GM21423 (cell line): ENCODE measurements around the gene SLC35B3.
"Not testable (repeated sequence)": the region's sequence is repeated elsewhere in the genome, so short reads cannot be mapped to it uniquely, and the experiment has no call there.

Experiments
- ATAC-seq: cut with Tn5 transposase; IDR thresholded peaks from one replicate; pipeline ENCODE4 v1.9.1; 2021; ENCODE audit warnings: mild to moderate bottlenecking, moderate library complexity; ENCODE audit not compliant: unreplicated experiment

The SLC35B3 gene

DNA sequence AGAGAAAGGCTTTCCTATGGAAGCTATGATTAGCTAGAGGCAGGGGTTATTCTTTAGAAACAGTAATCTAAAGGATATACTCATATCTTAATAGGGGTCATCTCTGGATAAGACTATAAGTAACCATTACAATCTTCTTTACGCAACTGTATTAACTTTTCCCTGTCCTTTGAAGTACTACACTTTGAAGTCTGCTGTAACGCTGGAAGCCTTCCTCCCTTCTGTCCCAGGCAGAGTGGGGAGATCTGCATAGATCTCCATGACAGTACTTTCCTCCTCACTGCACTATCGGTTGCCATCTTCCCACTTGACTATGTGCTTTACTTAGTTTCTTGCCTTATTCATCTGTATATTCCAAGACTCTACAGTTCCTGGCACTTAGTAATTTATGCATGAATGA is 20.1 kb downstream of the SLC35B3 start:
- no peak for ATAC-seq

DNA sequence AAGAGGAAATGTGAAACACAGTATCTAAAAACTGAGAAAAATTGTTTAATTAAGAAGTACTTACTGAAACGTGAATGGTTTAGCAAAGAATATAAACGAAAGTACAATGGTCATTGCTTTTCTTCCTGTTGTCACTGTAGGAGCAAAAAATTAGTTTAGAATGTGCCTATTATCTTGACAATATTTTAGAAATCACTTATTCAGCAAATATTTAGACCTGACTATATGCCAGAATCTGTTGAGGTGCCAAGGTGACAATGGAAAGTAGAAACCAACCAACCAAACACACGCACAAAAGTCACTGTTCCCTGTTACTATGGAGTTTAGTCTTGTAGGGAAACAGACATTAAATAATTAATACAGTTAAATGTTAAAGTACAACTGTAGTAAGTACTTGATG is 20.5 kb downstream of the SLC35B3 start:
- ATAC-seq, result no peak

DNA sequence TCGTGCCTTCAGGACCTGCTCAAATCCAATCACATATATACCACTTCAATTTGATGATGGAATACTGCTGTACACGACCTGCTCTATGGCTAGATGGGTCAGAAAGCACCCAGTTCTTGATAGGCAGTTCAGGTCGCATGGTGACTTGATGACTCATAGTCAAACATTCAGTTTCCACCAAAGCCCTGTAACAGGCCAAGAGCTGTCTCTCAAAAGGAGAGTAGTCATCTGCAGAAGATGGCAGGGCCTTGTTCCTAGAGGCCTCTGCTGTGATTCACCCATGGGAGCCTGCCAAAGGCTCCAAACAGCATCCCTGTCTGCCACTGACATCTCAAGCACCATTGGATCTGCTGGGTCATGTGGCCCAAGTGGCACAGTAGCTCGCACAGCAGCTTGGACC is 29.4 kb downstream of the SLC35B3 start:
- ATAC-seq, result not testable (repeated sequence)

DNA sequence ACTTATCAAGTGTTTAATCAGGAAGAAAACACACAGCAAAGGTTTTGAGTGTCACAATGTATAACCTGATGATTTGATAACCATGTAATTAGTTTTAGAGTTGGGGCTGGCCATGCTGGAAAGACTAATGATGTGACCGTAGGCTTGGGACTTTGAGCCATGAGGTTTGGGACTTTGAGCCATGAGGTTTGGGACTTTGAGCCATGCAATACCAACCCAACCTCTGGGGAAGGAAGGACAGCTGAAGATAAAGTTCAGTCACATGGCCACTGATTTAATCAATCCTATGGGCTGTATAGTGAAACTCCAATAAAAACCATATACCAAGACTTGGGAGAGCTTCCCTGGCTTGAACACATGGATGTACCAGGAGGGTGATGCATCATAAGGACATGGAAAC is 32.8 kb downstream of the SLC35B3 start:
- ATAC-seq, result no peak

DNA sequence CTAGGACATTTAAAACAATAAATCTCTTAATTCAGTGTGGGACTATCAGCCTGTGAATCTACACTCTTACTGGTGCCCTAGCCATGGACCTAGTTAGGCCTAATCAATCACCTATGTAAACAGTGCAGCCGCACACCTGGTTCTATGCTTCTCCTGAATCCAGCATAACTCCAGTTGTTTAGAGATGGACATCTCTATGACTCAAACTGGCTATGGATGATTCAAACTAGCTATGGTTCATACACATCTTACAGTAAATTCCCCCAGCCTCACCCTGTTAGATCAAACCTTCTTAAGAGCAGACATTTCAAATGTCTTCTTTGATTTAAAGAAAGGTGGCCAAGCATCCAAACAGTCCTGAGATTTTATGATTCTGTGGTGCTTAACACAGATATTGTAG is 34.7 kb downstream of the SLC35B3 start:
- no peak for ATAC-seq

DNA sequence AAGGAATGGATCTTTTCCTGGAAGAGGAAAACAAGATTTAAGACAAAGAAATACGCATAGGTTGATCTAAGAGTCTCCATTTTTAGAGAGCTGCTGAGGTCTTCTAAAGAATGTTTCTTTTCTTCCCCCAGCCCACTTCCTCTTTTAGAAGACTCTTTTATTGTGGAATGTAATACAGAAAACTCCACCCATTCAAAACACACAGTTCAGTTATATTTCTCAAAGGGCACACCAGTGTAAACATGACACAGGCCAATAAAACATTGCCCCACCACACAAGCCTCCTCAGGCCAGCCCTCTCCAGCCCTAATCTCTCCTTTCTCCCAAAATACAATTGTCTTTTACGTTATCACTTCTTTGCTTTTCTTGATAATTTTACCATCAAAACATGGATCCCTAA is 42.8 kb downstream of the SLC35B3 start:
- no peak for ATAC-seq

DNA sequence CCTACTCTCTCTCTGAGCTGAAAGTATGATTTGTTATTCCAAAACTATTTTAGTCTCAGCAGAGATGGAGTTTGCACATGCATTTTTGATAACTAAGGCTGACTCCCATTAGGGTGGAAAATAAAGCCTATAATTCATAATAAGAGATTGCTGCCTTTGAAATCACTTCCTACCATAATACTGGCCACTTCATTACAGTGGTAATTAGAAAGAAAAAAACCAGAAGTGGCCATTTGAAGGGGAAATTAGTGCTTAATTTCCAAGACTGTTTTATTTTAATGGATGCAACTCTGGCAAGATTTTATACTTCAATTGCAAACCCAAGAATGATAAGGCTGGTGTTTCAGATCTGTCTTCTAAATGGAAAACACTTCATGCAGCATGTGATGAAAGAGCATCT is 43.4 kb downstream of the SLC35B3 start:
- no peak for ATAC-seq

DNA sequence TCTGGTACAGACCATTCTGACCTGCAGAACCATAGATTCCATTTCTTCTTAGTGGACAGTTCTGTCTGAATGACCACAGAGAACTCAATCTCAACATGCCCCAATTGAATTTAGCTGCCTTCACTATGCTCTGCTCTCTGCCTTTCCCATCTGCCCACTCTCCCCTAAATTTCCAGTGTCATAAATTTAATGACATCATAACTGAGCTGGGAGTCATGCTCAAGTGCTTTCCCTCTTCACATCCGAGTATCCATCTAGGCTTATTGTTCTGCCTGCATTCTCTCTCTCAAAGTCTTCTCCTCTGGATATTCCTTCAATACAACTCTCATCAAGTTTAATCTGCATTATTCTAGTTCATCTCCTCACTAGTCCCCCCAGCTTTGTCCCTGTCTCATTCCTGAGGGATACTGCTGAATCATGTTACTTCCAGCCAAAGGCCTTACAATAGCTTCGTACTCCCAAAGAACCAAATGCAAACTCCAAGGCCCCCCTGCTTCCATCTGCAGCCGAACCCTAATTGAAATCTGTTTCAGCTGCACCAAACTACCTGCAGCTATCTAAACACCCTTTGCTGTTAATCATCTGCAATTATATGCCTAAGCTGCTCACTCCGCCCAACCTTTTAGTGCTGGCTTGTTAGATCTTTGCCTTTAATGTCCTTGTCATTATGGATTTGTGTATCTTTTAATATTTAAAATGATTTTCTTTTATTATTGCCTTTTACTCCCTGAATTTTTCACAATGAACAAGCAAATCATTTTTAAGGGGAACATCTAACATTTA is 46.1 kb downstream of the SLC35B3 start:
- no peak for ATAC-seq

DNA sequence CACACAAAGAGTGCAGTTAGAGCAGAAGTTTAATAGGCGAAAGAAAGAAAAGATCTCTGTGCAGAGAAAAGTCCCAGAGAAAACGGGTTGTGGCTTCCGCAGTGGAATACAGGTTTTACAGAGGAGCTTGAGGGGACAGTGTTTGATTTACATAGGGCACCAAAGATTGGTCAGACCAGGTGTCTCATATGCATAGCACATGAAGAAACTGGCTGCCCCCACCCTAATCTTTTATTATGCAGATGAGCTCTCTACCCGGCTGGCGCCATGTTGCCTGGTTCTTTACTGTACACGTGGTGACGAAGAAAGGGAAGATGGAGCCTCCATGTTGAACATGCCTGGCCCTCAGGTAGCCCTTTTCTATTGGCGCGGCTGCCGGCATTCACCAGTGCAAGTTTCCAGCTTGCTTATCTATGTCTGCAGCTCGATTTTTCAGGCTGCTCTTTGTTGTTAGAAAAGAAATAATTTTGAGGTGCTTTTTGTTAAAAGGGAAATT is 47.4 kb downstream of the SLC35B3 start:
- no peak for ATAC-seq

DNA sequence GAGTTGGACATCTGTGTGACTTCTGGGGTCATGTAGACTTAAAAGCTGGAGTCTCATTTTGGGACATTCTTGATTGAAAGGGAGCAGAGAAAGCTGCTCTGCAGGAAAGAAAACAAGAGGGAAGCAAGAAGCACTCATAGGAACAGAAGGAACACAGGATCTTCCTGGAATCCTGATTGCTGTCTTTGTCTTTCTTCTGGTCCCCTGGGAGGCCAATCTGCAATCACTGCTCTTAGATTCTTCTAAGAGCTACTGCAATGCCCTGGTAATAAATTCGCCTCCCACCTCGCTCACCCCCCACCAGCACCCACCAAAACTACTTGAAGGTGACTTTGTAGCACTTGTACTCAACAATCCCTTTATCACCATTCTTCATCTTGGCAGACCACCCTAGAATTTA is 51.8 kb downstream of the SLC35B3 start:
- no peak for ATAC-seq

DNA sequence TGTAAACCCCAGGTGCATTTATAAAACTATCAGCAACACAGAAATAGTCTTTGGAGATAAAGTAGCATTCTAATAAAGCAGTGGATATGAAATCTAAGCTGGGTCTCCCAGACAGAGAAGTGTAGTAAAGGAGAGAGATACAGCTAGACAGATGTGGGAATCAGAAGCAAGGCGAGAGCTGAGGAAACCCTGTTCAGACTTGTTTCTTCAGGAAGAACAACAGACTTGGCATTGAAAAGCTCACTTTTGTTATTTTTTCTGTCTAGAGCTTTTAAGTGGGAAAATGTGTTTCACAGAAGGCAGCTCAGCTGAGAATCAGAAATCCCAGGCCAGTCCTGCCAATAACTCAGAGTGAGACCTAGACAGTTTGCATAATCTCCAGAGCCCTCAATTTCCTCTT is 52.9 kb downstream of the SLC35B3 start:
- ATAC-seq, result no peak

DNA sequence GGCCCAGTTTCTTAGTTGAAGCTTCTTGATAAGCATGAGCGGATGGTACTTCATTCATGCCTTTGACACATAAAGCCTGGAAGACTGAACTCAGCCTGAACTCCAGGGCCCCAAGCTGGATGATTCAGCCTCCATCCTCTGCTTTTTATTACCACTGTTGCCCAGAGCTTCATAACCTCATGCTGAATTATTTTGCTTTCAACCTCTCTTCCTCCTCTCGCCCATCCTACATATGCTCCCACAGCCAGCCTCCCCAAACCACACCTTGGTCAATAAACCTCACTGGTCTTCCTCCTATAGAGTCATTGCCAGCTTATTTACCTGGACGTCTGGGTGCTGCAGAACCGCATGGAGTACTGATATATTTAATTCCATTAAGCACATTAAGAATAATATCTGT is 59.4 kb downstream of the SLC35B3 start:
- no peak for ATAC-seq
